ENCODE measurements around the gene AHRR. TPM values are rescaled to one million over a fixed set of nuclear protein-coding genes. Genes with fewer than 3 reads are reported as not detected.

The AHRR gene
- total and polyA plus RNA-seq, 2 donors (not counting 1 experiment from before 2014, with no cell fraction given), result 11.3 to 26.4 TPM

DNA sequence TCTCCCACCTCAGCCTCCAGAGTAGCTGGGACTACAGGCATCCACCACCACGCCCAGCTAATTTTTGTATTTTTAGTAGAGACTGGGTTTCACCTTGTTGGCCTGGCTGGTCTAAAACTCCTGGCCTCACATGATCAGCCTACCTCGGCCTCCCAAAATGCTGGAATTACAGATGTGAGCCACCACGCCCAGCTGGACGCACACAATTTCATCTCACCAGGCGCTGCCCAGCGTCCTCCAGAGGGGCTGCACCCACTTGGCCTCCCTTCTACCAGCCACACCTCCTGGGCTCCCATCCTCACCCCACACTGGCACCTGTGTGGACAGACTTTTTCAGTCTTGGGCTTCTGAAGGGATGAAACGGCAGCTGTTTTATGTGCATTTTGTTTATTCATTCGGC lies 117.7 kb downstream of the AHRR start:
- Histone ChIP-seq H3K9me3 (ENCODE audit: control insufficient read depth, insufficient read depth, low read depth, low read length) (no peaks in the 10 kb centered on the region), H3K9ac (ENCODE audit: insufficient read depth, low read length) (no peak overlapping the region), H3K27ac (ENCODE audit: insufficient read depth, low read length) (no peak overlapping the region), H4K20me1 (ENCODE audit: control insufficient read depth, extremely low read depth, insufficient read depth, low read length) (no peaks in the 10 kb centered on the region), H3K79me2 (ENCODE audit: control insufficient read depth, insufficient read depth, low read length) (peaks cover 18% of the 10 kb centered on the region), H2AFZ (ENCODE audit: low read length) (no peak overlapping the region), H3K4me2 (ENCODE audit: extremely low read depth, insufficient read depth, low read length) (no peak overlapping the region), H3K4me3 (replicated peaks in 1 of 4; ENCODE audit: control extremely low read depth in 1 of 4, insufficient read depth in 1 of 4, low read depth in 3 of 4, low read length in 4 of 4) (no peak overlapping the region), H3K36me3 (ENCODE audit: control insufficient read depth, insufficient read depth, low read length) (peaks cover 8% of the 10 kb centered on the region), H3K4me1 (ENCODE audit: control insufficient read depth, extremely low read depth, insufficient read depth, low read length) (peaks cover 5% of the 10 kb centered on the region), H3K27me3 (ENCODE audit: control insufficient read depth, insufficient read depth, low read length) (no peaks in the 10 kb centered on the region)
- no peak for DNase-seq (ENCODE audit: low read depth in 2 of 2)
- TF ChIP-seq, protein P1, sequence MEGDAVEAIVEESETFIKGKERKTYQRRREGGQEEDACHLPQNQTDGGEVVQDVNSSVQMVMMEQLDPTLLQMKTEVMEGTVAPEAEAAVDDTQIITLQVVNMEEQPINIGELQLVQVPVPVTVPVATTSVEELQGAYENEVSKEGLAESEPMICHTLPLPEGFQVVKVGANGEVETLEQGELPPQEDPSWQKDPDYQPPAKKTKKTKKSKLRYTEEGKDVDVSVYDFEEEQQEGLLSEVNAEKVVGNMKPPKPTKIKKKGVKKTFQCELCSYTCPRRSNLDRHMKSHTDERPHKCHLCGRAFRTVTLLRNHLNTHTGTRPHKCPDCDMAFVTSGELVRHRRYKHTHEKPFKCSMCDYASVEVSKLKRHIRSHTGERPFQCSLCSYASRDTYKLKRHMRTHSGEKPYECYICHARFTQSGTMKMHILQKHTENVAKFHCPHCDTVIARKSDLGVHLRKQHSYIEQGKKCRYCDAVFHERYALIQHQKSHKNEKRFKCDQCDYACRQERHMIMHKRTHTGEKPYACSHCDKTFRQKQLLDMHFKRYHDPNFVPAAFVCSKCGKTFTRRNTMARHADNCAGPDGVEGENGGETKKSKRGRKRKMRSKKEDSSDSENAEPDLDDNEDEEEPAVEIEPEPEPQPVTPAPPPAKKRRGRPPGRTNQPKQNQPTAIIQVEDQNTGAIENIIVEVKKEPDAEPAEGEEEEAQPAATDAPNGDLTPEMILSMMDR (conservative IDR thresholded peaks at IDR 0.05 in 1 of 2, IDR thresholded peaks at IDR 0.05 in 1 of 2; ENCODE audit: low read depth in 1 of 2, low read length in 2 of 2), result no peak
- no peak for TF ChIP-seq EZH2 (IDR thresholded peaks at IDR 0.05; ENCODE audit: low read length, missing control alignments)

DNA sequence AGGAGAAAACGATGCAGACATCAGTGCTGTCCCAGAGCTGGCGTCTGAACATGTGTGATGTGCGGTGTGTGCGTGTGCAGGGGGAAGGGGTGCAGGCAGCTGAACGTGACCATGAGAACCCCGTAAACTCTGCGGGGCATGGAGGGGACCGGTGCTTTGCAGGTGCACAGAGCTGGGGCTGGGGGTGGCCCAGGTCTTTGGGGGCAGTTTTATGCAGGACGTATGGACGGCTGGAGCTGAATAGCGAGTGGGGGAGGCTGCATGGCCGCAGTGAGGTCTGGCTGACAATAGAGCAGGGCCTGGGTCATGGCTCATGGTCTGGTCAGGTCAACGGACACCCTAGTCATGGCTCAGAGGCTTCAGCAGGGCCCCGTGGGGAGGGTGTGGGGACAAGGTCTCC lies 118.1 kb downstream of the AHRR start:
- H3K9me3 ChIP-seq (ENCODE audit: control insufficient read depth, insufficient read depth, low read depth, low read length), result no peaks in the 10 kb centered on the region
- TF ChIP-seq, protein P1 (conservative IDR thresholded peaks at IDR 0.05 in 1 of 2, IDR thresholded peaks at IDR 0.05 in 1 of 2; ENCODE audit: low read depth in 1 of 2, low read length in 2 of 2), result no peak
- no peak for TF ChIP-seq EZH2 (IDR thresholded peaks at IDR 0.05; ENCODE audit: low read length, missing control alignments)
- no peak overlapping the region for H3K9ac ChIP-seq (ENCODE audit: insufficient read depth, low read length)
- H4K20me1 ChIP-seq (ENCODE audit: control insufficient read depth, extremely low read depth, insufficient read depth, low read length), result no peaks in the 10 kb centered on the region
- peaks cover 5% of the 10 kb centered on the region for H3K4me1 ChIP-seq (ENCODE audit: control insufficient read depth, extremely low read depth, insufficient read depth, low read length)
- no peaks in the 10 kb centered on the region for H3K27me3 ChIP-seq (ENCODE audit: control insufficient read depth, insufficient read depth, low read length)
- H3K79me2 ChIP-seq (ENCODE audit: control insufficient read depth, insufficient read depth, low read length), result peaks cover 20% of the 10 kb centered on the region
- no peak overlapping the region for H3K4me2 ChIP-seq (ENCODE audit: extremely low read depth, insufficient read depth, low read length)
- no peak overlapping the region for H3K4me3 ChIP-seq (replicated peaks in 1 of 4; ENCODE audit: control extremely low read depth in 1 of 4, insufficient read depth in 1 of 4, low read depth in 3 of 4, low read length in 4 of 4)
- H2AFZ ChIP-seq (ENCODE audit: low read length), result no peak overlapping the region
- H3K36me3 ChIP-seq (ENCODE audit: control insufficient read depth, insufficient read depth, low read length), result peaks cover 5% of the 10 kb centered on the region
- H3K27ac ChIP-seq (ENCODE audit: insufficient read depth, low read length), result no peak overlapping the region
- no peak for DNase-seq (ENCODE audit: low read depth in 2 of 2)

DNA sequence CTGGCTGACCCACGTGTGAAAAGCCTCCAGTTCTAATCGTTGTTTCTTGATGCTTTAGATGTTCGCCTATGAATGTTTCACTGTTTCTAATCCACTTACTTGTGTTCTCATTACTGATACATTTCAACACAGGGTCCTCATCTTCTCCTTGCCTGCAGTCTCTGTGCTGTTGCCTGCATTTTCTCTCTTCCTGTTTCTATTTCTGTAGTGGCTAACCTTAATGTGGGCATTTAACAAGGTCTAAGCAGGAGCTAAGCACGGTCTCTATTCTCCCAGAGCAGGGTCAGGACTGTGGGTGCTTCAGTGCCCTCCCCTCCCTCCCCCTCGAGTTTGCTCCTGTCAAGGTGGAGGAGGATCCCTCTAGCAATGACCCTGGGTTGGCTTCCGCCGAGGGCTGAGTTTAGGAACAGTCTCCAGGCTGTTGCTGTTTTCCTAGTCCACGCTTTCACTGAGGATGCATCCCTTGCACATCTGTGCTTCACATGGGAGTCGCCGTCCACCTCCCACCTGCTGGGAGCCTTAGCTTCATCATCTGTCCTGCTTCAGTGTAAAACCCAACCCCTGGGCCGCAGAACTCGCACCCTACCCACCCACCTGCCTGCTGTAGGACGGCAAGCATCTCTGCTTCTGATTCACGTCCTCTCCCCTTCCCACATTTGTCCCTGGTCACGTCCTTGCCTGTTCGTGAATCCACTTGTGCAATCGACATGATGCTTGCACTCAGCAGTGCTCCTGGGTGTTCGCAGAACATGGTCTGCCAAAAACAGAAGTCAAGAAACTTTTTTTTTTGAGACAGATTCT lies 119.1 kb downstream of the AHRR start:
- H3K27ac ChIP-seq (ENCODE audit: insufficient read depth, low read length), result no peak overlapping the region
- no peak overlapping the region for H3K9ac ChIP-seq (ENCODE audit: insufficient read depth, low read length)
- H4K20me1 ChIP-seq (ENCODE audit: control insufficient read depth, extremely low read depth, insufficient read depth, low read length), result no peaks in the 10 kb centered on the region
- H3K27me3 ChIP-seq (ENCODE audit: control insufficient read depth, insufficient read depth, low read length), result no peaks in the 10 kb centered on the region
- peaks cover 26% of the 10 kb centered on the region for H3K79me2 ChIP-seq (ENCODE audit: control insufficient read depth, insufficient read depth, low read length)
- H3K36me3 ChIP-seq (ENCODE audit: control insufficient read depth, insufficient read depth, low read length), result peaks cover 4% of the 10 kb centered on the region
- TF ChIP-seq EZH2 (IDR thresholded peaks at IDR 0.05; ENCODE audit: low read length, missing control alignments), result no peak
- TF ChIP-seq, protein P1 (conservative IDR thresholded peaks at IDR 0.05 in 1 of 2, IDR thresholded peaks at IDR 0.05 in 1 of 2; ENCODE audit: low read depth in 1 of 2, low read length in 2 of 2), result no peak
- DNase-seq (ENCODE audit: low read depth in 2 of 2), result no peak
- no peak overlapping the region for H2AFZ ChIP-seq (ENCODE audit: low read length)
- H3K4me1 ChIP-seq (ENCODE audit: control insufficient read depth, extremely low read depth, insufficient read depth, low read length), result peaks cover 5% of the 10 kb centered on the region
- no peak overlapping the region for H3K4me2 ChIP-seq (ENCODE audit: extremely low read depth, insufficient read depth, low read length)
- no peak overlapping the region for H3K4me3 ChIP-seq (replicated peaks in 1 of 4; ENCODE audit: control extremely low read depth in 1 of 4, insufficient read depth in 1 of 4, low read depth in 3 of 4, low read length in 4 of 4)
- H3K9me3 ChIP-seq (ENCODE audit: control insufficient read depth, insufficient read depth, low read depth, low read length), result no peaks in the 10 kb centered on the region

All from fibroblast of lung (primary cell).